ENCODE data around the gene RAD9A.
A peak's percentile ranks its signal among the peaks of the same experiment; 100 is the strongest.
"Not testable (repeated sequence)": the region's sequence is repeated elsewhere in the genome, so short reads cannot be mapped to it uniquely, and the experiment has no call there.

Gene RAD9A

DNA sequence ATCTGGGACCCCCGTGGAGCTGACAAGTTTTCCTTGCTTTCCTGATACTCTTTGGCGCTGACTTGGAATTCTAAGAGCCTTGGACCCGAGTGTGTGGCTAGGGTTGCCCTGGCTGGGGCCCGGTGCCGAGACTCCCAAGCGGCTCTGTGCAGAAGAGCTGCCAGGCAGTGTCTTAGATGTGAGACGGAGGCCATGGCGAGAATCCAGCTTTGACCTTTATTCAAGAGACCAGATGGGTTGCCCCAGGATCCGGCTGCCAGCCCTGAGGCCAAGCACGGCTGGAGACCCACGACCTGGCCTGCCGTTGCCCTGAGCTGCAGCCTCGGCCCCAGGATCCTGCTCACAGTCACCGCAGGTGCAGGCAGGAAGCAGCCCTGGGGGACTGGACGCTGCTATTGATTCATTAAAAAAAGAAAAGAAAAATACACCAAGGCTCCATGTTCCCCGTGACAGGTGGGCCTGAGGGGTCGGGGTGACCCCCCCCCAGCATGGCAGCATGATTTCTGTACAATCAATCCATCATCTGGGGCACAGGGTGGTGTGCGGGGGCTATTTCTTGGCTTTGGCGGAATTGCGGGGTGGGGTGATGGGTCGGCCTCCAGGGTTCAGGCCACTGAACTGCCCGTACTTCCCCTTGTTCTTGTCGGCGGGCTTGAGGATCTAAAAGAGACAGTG, 6.3 kb downstream of the RAD9A start:
- no peak for DNase-seq

DNA sequence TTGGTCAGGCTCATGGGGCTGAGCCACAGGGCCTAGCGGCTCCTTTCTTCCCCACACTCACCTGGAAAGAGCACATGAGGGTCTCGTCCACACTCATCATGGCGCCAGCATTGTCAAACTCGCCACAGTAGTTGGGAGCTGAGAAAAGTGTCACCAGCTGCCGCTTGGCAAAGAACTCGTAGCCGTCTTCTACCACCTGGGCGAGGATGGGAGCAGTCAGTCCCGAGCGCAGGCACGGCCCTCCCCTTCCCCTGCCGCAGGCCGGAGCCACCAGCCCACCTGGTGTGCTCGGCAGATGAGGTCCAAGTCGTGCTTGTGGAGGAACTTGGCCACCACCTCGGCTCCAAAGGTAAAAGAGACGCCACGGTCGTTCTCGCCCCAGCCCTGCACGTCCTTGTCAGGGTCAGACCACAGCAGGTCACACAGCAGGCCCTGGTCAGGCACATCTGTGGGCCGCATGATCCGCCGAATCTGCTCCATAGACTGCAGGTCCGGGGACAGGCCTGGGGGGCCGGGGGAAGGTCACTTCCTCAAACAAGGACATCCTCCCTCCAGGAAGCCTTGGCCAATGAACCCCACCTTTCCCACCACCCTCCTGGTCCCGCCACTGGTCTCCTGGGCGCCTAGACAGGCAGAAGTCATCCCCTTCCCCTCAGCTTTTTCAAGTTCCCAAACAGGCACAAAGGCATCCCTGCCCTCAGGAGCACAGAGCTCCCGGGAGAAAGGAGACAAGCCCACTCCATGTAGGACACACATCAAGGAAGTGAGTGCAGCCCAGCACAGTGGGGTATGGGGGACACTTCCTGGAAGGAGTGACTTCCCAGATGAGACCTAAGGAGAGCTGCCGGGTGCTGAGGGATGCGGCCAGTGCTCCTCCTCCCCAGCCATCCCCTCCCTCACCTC, 7.1 kb downstream of the RAD9A start:
- no peak for DNase-seq

DNA sequence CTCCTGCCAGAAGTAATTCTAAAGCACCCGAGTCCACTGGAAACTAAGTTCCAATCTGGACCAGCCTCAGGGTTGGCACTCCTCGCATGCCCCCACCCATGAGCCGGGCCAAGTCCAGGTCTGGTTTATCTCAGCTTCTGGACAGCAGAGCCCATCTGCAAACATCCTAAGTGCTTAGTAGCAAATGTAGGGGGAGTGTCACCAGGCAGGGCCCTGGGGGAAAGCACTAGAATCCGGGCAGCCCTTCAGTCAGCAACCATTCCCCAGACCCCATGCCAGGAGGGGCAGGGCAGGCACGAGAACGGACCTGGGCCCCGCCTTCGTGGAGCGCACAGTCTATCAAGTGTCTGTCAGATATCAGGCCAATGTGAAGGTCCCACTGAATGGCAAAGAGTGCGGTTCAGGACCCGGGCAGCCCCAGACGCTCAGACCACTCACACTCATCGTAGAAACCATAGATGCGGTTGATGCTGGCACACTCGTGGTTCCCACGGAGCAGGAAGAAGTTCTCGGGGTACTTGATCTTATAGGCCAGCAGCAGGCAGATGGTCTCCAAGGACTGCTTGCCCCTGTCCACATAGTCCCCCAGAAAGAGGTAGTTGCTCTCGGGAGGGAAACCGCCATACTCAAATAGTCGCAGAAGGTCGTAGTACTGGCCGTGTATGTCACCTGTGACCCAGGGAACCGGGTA, 8.6 kb downstream of the RAD9A start:
- no peak for DNase-seq

DNA sequence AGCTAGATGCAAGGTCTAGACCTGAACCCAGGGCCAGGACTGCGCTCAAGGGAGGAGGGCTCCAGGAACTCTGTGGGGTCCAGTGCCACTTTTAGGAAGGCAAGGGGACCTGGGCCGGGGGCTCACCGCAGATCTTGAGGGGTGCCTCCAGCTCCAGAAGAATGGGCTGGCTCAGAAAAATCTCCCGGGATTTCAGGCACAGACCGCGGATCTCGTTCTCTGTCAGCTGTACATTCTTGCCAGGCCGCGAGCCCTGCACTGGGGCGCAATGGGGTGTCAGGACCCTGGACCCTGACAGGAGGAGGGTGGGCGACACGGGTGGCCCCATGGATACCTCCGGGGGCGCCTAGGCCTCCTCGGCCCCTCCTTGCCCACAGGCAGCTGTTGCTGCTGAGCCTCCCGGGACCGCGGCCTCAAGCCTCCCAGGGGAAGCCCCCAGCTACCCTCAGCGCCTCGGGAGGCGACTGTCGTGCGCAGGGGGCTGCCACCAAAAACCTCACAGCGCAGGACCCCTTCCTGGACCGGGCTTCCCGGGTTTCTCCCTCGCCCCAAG, 9.2 kb downstream of the RAD9A start:
- no peak for DNase-seq

DNA sequence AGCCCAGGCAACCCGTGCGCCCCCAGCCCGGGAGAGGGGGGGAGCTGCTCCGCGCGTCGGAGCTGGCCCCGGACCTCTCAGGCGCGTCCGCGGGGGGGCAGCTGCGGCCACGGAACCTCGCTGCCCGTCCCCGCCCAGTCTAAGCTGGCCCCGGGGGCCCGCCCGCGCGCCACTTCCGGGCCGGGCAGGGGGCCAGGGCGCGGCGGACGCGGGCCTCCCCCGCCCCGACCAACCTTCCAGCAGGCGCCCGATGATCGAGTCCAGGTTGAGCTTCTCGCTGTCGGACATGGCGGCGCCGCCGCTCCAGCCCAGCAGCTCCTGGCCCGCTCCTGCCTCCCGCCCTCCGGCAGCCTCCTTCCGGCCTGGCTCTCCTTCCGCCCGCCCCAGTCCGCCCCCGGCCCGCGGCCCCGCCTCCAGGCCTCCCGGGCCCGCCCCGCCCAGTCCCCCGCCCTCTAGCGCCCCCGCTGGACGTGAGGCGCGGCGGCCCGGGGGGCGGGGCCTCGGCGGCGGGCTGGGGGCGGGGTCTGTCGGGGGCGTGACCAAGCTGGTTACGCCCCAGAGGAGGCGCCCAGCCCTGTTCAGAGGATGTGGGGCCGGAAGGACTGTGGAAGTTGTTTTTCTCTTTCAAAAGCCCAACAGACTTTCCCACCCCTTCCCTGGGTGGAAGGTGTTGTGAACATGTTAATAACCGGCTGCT, 9.9 kb downstream of the RAD9A start, which contains the start of gene PPP1CA:
Gene PPP1CA, minus strand, starts transcription at position 364 of the 697 bp plus-strand sequence. Its CDS starts 76 bp downstream, at position 288.
- peak; percentile 87 to 88 for DNase-seq

DNA sequence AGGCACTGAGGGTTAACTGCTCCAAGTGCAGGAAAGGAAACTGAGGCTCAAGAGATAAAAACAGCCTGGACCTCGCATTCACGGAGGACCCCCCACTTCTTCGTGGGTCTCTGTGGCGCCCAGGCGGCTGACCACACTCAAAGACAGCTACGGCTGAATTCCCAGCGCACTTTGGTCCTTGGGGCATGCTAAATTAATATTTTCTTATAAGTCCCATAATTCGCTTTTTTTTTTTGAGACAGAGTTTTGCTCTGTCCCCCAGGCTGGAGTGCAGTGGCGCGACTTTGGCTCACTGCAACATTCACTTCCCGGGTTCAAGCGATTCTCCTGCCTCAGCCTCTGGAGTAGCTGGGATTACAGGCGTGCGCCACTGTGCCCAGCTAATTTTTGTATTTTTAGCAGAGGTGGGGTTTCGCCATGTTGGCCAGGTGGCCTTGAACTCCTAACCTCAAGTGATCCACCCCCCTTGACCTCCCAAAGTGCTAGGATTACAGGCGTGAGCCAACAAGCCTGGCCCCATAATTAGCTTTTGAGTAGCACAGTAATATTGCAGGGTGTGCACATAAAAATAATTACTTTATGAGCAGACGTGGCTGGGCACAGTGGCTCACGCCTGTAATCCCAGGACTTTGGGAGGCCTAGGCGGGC, 10.5 kb downstream of the RAD9A start:
- DNase-seq = not testable (repeated sequence)

DNA sequence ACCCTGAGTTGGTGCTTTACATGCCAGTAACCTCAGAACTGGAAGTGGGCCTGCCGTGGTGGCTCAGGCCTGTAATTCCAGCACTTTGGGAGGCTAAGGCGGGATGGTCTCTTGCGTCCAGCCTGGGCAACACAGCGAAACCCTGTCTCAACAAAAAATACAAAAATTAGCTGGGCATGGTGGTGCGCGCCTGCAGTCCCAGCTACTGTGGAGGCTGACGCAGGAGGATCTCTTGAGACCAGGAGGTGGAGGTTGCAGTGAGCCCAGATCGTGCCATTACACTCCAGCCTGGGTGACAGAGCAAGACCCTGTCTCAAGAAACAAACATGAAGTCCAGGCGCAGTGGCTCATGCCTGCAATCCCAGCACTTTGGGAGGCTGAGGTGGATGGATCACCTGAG, 11.3 kb downstream of the RAD9A start:
- not testable (repeated sequence) for DNase-seq

DNA sequence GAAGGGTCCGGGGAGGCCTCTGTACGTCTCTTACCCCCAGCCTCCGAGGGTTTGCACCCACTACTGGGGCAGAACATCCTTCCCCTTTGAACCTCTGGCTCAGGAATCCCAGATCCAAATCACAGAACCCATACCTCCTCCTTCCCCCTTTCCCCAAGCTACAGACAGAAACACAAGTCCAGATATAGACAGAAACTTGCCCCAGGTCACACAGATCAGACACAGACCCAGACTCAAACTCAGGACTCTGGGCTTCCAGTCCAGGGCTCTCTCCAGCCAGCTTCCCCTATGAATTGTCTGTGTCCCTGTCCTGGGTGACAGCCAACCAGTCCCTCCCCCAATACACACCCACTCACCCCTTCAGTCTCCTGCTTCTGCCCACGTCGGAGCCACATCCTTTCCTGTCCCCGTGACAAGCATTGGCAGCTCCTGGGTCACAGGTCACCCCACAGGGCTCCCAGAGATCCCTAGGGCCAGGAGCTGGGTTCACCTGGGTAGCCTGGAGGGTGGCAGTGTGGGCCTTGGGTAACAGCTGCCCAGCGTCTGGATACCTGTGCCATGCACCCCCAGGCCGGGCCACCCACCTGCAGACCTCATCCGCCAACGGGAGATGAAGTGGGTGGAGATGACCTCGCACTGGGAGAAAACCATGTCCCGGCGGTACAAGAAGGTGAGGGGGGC, 12.9 kb downstream of the RAD9A start:
- peak; percentile 50 to 52 for DNase-seq

DNA sequence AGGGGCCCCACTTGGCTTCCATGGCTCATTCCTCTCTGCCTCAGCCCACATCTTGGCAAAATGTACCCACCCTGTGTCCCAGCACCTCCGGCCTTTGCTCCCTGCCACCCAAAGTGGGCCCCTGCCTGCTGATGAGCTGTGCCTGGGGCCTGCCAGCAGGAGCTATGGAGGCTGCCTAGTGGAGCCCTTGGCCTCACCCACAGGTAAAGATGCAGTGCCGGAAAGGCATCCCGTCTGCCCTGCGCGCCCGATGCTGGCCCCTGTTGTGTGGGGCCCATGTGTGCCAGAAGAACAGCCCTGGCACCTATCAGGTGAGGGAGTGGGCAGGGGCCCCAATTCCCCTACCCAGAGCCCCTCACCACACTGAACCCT, 13.4 kb downstream of the RAD9A start:
- DNase-seq = no peak

DNA sequence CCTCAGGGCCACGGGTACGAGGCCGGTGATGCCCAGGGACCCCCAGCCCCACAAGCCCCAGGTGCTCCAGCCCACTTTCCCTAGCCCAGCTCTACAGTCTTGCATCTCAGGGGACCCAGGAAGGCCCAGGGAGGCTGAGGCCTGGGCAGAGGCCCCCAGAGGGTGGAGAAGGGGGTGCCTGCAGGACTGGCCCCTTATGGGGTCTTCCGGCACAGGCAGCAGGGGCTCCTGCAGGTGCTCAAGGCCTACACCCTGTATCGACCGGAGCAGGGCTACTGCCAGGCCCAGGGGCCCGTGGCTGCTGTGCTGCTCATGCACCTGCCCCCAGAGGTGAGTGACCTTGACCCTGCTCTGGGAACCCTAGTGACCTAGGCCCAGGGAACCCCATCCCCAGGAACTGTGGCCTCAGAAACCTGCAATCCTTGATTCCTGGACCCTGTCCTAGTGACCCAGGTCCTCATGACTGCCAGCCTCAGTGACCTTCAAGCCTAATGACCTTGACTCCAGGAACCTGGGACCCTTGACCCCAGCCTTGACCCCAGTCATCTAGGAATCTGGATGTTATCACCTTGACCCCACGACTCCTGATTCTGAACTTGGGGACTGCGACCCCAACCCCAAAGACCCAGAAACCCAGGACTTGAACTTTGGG, 14.0 kb downstream of the RAD9A start:
- DNase-seq = no peak

DNA sequence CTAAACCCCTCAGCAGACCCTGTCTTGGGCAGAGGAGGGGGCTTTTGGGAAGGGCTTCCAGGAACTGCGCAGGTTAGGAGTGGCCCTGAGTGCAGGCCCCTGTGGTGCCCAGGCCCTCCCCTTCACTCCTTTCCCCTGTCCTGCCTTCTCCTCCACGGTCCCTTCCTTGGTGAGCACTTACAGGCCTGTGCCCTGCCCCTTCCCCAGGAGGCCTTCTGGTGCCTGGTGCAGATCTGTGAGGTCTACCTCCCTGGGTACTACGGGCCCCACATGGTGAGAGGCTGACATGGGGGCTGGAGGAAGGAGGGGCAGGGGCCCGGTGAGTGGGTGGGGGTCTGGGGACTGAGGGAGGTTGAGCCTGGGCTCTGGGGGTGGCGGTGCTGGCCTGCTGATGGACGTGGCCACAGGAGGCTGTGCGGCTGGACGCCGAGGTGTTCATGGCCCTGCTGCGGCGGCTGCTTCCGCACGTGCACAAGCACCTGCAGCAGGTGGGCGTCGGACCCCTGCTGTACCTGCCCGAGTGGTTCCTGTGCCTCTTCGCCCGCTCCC, 14.7 kb downstream of the RAD9A start:
- no peak for DNase-seq

DNA sequence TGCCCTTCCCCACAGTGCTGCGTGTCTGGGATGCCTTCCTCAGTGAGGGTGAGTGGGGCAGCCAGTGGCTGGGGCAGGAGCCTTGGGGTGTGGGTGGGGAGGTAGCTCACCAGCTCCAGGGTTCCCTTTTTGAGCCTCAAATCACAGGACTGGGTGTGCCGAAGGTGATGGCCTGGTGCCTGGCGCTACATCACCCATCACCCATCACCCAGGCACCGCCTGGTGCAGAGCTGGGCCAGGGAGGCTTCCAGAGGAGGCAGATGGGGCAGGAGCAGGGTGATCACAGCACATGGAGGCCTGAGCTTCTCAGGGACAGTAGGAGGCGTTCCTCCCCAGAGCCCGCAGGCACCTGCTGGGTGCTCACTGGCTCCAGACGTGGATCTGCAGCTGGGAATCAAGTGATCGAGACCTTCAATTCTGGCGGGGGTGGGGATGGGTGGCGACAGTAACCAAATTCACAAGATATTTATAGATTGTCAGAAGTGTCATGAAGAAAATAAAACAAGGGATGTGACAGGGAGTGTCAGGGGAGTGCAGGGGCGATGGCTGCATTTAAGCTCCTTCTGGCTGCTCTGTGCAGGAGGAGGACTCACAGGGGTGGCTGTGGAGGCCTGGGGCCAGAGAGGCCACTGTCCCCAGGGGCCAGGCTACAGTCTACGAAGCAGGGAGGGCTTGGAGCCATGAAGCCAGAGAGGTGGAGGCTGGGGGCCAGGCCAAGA, 15.3 kb downstream of the RAD9A start:
- DNase-seq = no peak

DNA sequence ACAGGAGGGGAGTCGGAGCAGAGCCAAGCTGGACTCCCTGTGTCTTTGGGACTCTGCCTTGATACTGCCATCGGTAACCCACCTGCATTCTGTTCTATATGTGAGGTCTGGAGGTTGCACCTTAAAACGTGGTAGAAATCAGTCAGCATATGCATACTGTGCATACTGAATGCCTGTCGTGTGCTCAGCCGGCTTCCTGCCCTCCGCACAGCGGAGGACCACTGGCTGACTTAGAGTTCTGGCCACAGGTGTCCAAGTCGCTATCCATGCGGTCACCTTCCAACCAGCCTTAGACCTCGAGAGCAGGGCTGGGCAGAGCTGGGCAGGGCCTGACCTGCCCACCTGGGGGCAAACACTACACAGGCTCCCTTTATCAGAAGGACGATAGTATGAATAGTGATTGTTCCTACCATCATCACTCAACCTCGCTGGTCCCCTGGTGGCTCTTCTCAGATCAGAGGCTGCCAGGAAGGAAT, 15.9 kb downstream of the RAD9A start:
- no peak for DNase-seq

DNA sequence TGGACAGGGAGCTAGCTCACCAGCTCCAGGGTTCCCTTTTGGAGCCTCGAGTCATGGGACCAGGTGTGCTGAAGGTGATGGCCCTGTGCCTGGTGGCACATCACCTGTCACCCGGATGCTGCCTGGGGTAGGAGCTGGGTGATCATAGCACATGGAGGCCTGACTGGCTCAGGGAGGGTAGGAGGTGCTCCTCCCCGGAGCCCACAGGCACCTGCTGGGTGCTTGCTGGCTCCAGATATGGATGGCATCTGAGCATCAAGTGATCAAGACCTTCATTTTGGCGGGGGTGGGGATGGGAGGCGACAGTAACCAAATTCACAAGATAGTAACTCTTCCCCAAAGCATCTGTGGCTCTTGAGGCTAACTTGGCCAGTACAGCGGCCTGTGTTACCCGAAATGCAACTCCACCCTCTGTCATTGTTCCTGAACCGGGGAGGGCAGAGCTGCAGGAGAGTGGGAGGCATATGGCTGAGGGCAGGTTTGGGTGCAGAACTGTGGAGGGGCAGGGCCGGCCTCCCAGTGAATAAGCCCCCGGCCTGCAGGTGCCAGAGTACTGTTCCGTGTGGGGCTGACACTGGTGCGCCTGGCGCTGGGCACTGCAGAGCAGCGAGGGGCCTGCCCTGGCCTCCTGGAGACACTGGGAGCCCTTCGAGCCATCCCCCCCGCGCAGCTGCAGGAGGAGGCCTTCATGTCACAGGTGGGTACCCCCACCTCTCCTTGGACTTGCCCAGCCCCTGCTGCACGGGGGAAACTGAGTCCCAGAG, 16.8 kb downstream of the RAD9A start:
- no peak for DNase-seq

DNA sequence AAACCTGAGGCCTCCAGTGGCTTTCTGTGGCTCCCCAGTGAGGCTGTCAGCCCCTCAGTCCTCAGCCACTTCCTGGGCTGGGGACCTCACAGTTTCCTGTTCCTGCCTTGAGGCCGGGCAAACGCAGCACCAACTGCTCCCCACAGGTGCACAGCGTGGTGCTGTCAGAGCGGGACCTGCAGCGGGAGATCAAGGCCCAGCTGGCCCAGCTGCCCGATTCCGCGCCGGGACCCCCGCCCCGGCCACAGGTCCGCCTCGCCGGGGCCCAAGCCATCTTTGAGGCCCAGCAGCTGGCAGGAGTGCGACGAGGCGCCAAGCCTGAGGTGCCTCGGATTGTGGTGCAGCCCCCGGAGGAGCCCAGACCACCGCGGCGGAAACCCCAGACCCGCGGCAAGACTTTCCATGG, 17.5 kb downstream of the RAD9A start:
- DNase-seq = no peak

DNA sequence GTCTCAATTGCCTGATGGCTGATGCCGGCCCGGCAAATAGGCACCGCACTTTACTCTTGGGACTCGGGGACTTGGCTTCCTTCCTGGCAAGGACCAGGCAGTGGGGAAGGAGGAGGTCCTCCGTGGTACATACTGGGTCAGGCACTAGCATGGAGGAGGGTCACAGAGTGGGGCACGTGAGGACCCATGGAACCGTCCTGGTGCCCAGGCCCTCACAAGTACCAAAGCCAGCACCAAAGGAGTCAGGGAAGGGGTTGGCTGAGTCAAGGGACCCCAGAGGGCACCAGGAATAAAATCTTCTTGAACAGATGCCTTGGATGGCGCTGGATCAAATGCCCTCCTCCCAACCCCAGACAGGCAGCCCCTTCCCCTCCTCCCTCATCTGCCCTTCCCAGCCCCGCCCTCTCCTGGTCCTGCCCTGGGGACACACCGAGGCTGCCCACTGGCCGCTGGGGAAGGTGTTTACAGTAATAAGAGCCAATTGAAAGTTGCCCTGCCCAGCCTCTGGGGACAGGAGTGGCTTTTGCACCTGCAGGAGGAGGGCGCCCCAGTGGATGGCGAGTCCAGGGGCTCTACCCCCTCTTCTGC, 18.1 kb downstream of the RAD9A start:
- no peak for DNase-seq

DNA sequence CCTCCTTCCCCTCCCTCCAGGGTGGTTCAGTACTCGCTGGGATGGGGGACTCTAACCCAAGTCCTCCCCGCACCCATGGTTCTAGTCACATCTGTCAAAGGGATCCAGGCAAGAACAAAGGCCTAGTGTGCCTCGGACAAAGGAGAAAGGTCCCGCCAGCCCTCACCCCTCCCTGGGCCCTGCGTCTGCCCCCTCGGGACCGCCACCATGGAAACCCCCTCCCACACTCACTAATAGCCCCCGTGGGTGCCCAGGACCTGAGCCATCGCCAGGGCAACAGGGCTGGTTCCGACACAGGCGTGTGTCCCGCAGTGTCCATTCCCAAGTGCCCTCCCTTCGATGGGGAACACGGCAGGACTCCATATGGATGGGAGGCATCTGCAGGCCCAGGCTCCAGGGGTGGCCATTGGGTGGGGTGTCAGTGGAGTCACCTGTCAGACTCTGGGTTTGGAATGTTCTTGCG, 18.6 kb downstream of the RAD9A start:
- no peak for DNase-seq

DNA sequence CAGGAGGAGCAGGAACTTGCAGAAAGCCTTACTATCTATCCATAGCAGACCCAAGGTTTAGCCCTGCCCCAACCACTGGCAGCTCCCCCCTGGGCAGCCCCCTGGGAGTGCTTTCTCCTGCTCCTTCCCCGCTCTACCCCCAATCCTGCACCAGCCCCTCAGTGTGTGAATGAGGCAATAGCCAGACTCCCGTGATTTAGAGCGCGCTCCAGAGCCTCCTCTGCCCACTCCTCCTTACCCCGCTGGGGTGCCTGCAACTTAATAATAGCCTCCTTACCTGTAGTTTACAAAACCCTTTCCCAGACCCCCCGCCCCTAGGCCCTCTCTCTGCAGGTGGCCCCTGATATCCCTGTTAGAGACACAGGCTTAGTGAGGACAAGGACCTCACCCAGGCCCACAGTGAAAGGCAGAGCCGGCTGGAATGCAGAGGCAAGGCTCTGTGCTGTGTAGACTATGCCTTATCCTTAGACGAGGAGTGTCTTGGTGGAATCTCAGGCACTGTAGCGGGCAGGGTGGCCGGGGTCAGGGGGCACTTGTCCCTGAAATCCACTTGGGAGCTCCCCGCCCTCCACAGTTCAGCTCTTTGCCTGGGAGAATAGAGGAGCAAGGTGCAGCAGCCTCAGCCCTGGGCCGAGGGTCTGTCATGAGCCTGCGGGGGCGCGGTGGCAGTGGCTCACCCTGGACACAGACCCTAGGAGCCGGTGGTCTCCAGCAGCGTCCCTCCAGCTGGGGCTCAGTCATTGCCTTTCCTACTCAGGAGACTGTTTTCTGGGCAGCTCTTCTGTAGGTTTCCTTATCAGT, 19.4 kb downstream of the RAD9A start:
- no peak for DNase-seq

All from activated CD4-positive, alpha-beta T cell treated with anti-CD3 and anti-CD28 coated beads, Interleukin-2, amount 50 U/mL, for 4 hours (primary cell).